ENCODE measurements around the gene N4BP2.
"Not testable (repeated sequence)": the region's sequence is repeated elsewhere in the genome, so short reads cannot be mapped to it uniquely, and the experiment has no call there.

Gene N4BP2

DNA sequence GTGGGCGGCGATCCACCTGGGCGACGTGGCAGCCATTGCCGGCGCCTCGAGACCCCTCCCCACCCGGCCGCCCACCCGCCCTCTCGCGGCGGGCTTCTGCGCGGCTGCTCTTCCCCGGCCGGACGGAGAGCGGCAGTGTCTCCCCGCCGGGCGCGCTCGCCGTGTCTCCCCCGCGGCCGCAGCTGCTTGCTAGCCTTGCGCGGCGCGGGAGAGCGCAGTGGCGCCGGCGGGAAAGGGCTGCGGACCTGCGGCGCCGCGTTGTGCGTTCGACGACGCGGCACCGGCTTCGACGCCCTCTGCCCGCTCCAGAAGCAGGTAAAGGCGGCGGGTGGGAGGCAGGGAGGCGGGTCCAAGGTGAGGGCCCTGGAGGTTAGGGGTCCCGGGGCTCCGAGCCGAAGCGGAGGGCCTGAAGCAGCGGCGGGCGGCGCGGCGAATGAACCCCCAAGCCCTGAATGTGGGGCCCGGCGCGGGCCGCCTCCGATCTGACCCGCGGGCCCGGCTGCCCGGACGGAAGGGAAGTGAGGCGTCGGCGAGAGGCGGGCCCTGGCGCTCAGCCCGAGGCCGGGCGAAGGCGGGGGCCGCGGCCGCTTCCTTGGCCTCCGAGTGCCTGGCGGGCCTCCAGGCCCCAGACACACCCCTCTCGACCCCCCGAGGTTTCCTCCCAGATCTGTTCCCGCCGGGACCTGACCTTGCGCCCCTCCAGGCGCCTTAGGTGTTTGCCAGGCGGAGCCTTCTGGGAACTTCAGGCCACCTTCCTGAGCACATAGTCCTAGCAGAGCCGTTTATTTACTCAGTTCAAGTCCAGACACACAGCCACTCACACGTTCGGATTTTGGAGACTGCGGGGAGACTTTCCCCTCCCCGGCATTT is at the start of gene N4BP2:
N4BP2 (plus strand) TSS at position 135 of the 870 bp plus-strand sequence. CDS start 40,491 bp downstream, outside the sequence.
- peak; percentile 79 to 82 for DNase-seq

DNA sequence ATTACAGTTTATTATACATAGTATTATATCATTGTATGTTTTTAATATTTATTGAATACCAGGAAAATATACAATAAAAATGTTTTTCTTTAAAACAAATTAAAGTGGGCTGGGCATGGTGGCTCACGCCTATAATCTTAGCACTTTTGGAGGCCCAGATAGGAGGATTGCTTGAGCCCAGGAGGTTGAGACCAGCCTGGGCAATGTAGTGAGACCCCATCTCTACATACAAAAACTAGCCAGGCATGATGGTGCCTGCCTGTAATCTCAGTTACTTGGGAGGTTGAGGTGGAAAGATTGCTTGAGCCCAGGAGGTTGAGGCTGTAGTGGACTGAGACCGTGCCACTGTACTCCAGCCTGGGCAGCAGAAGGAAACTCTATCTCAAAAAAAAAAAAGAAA is 40.6 kb upstream of the N4BP2 start:
- DNase-seq = no peak

DNA sequence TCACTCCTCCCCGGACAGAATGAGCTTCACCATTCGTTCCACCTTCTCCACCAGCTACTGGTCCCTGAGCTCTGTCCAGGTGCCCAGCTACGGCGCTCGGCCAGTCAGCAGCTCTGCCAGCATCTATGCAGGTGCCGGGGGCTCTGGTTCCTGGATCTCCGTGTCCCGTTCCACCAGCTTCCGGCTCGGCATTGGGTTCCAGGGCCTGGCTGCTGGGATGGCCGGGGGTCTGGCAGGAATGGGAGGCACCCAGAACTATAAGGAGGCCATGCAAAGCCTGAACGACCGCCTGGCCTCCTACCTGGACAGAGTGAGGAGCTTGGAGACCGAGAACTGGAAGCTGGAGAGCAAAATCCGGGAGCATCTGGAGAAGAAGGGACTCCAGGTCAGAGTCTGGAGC is 36.4 kb upstream of the N4BP2 start:
- no peak for DNase-seq

DNA sequence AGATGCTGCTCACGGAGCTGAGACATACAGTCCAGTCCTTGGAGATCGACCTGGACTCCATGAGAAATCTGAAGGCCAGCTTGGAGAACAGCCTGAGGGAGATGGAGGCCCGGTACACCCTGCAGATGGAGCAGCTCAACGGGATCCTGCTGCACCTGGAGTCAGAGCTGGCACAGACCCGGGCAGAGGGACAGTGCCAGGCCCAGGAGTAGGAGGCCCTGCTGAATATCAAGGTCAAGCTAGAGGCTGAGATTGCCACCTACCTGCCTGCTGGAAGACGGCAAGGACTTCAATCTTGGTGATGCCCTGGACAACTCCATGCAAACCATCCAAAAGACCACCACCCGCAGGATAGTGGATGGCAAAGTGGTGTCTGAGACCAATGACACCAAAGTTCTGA is 35.5 kb upstream of the N4BP2 start:
- DNase-seq = not testable (repeated sequence)

DNA sequence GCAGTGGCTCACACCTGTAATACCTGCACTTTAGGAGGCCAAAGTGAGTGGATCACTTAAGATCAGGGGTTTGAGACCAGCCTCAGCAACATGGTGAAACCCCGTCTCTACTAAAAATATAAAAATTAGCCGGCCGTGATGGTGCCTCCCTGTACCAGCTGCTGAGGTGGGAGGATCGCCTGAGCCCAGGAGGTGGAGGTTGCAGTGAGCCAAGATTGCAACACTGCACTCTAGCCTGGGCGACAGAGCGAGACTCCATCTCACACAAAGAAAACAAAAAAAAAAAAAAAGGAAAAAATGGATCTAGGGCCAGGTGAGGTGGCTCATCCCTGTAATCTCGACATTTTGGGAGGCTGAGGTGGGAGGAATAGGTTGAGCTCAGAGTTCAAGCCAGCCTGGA is 32.6 kb upstream of the N4BP2 start:
- not testable (repeated sequence) for DNase-seq

DNA sequence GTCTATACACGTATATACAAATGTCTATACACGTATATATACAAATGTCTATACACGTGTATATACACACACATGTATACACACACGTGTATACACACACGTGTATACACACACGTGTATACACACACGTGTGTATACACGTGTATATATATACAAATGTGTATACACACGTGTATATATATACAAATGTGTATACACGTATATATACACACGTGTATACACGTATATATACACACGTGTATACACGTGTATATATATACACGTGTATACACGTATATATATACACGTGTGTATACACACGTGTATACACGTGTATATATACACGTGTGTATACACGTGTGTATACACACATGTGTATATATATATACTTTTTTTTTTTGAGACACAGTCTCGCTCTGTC is 23.9 kb upstream of the N4BP2 start:
- no peak for DNase-seq

DNA sequence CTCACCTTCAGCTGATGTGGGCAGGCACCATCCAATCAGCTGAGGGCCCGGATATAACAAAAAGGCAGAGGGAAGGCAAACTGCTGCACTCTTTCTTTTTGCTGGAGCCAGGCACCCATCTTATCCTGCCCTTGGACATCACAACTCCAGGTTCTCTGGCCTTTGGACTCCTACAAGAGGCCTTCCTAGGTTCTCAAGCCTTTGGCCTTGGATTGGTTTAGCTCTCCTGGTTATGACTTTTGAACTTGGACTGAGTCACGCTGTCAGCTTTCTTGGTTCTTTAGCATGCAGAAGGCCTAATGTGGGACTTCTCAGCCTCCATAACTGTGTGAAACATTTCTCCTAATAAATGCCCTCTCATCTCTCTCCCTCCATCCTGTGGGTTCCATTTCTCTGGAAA is 23.0 kb upstream of the N4BP2 start:
- no peak for DNase-seq

DNA sequence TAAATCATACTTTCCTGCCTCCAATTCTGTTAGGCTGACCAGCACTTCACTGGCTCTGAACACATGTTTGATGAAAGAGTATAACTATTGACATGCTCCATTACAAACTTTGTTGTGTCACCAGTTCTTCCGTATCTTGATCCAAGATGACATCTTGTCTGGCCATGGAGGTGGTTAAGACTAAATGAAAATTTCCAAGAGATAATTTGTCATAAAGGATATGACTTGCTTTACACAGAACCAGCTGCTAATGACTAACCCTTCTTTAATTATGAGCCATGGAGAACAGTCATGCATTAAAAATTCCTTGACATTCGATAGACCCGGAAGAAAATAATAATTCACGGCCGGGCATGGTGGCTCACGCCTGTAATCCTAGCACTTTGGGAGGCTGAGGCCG is 17.7 kb upstream of the N4BP2 start:
- no peak for DNase-seq

DNA sequence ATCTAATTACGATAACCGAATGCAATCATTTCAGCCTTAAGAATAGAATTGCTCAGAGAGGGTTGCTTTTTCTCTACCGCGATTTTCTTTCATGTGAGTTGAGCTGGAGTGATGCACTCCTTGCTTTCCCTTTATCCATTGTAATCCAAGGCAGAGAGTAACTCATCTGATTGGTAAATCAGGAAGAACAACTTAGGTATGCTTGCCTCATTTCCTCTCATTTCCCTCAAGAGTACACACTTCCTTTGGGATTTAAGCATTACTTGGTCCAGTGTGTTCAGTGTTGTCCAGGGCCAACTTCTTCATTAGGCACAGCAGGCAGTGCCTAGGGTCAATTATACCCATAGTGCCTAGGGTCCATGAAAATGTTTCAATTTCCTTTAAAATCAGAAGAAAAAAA is 15.7 kb upstream of the N4BP2 start:
- DNase-seq = no peak

DNA sequence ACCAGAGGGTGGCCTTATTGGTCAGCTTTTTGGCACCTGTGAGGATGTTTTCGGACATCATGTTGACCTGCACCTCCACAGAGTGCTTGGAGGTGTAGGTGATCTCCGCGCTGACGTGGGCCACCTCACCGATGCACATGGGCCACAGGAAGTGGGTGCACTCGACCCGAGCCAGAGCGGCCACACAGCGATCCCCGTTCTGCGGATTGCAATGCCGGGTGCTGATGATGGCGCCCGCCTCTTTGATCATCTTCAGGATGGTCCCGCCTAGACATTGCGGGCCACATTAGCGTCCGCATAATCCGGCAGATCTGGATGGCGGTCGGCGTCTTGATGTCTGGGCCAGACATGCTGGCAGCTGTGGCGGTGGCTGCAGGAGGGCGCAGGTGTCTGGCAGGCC is 12.9 kb upstream of the N4BP2 start:
- DNase-seq = no peak

DNA sequence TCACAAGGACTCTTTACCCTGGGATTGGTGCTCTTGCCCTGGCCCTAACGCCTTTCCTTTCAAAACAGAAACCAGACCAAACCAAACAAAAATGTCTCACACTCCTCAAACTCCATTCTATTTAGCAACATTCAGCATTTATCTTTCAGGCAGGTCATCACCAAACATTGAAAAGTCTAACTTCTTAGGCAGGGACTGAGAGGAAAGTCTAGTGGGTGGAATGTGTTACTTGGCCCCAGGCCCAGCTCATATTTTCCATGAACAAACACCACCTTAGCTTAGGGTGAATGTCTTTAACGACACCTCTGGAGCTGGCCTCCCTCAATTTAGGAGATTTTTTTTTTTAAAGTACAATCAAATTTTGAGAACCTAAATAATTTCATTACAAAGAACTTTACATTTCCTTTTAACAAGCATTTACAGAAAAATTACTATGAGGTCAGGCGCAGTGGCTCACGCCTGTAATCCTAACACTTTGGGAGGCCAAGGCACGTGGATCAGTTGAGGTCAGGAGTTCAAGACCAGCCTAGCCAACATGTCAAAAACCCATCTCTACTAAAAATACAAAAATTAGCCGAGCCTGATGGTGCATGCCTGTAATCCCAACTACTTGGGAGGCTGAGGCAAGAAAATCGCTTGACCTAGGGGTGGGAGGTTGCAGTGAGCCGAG is 10.2 kb upstream of the N4BP2 start:
- peak; percentile 38 to 42 for DNase-seq

DNA sequence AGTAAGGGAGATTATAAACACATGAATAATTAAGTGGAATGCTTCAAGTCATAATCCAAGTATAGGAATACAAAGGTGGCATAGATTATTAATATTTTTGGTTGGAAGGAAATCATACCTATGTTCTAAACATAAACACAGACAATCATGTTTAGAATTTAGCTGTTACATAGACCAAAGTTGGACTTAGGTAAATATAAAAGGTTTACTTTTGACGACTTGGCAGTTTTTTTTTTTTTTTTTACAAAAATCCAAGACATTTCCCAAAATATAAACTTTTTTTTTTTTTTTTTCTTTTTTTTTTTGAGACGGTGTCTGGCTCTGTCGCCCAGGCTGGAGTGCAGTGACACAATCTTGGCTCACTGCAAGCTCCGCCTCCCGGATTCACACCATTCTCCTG is 3.5 kb upstream of the N4BP2 start:
- no peak for DNase-seq

DNA sequence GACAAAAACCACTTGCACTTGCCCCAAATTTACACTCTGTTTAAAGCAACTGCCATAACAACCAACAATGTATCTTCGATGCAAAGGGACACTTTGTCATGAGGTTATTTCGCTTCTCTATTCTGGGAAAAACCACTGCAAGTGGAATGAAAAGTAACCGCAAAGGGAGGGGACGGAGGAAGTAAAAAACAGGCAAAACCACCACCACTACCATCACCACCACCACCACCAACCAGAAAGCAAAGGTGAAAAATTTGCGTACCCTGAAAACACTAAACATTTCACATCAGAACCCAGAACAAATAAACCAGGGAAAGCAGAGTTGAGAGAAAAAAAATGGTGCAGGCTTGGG is 1.2 kb upstream of the N4BP2 start:
- no peak for DNase-seq

DNA sequence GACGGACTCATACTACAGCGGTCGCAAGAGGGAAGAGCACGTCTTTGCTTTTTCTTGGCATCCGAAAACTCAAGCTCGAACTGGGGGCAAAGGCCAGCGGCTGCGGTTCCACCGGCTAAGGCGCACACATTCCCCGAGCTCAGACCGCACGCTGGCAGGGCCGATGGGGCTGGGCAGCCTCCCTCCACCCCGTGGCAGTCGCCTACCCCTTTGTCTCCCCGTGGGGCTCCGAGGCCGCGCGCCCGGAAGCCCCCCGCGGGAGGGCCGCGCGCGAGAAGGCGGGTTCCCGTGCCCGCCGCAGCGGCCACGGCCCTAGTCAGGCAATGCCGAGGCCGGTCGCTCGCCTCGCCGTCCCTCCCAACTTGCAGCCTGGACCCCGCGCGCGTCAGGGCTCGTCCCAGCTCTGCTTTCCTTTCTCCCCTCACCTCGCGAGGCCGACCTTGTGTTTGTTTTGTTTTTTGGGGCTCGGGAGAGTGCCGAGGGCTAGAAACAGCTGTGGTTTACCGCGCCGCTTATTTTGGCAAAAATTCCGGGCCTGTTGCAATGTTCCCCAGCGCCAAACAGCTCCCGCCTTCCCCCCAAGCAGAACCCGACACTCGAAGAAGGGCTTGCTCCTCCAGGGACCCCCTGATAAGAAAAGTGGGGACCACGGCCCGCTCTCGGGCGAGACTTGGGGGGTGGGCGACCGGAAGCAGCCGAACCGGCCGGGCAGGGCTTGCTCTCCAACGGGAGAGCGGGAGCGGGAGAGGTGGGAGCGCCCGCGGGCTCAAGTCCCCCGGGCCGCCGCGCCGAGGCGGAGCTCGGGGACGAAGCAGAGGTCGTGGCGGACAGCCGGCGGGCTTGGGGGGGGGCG is 561 bp upstream of the N4BP2 start:
- peak; percentile 70 to 74 for DNase-seq

DNA sequence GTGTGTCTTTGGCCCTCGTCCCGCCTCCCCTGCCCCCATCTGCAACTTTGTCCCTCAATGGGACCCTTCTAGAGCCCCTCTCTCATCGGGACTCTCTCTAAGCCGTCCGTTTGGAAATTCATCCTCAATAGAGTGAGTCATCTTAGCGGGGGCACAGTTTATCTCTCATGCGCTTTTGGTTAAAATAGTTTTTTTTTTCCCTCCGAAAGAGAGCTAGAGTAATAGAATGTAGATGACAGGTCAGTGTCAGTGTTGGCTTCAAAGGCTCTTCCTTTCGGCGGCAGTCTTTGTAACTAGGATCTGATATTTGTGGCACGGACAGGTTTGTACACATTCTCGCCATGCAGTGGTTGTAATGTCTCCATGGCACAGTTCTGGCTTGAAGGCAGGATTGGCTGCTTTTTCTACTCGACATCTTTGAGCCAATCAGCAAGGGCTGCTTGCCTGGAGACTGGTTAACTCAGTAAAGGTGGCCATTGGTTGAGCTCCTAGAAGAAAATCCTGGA is 989 bp downstream of the N4BP2 start:
- DNase-seq = peak; percentile 75 to 77

DNA sequence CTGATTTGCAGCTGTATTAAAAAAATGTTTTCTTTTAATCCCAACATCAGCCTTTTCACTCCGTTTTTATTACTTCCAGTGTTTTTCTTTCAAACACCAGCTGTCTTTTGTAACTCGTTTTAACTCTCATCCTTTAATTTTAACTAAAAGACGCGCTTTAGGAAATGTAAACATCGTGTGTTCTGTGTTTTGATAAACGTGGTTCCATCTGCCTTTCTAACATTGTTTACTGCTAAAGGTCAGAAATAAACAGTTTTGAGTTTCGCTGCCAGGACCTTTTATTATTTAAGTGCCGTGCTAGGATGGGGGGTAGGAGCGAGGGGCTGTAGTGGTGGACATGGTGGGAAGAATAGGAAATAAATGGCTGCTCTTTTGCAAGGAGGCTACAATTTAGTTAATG is 1.5 kb downstream of the N4BP2 start:
- DNase-seq = no peak

DNA sequence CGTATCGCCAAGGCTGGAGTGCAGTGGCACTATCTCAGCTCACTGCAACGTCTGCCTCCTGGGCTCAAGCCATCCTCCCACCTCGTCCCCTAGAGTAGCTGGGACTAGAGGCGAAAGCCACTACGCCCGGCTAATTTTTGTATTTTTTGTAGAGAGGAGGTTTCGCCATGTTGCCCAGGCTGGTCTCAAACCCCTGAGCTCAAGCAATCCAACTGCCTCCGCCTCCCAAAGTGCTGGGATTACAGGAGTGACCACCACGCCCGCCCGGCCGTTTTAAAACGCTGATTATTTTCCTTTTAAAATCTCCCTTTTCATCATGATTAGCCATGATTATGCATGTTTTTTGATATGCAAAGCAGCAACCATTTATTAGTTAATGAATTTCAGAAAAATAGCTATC is 2.2 kb downstream of the N4BP2 start:
- DNase-seq = no peak

DNA sequence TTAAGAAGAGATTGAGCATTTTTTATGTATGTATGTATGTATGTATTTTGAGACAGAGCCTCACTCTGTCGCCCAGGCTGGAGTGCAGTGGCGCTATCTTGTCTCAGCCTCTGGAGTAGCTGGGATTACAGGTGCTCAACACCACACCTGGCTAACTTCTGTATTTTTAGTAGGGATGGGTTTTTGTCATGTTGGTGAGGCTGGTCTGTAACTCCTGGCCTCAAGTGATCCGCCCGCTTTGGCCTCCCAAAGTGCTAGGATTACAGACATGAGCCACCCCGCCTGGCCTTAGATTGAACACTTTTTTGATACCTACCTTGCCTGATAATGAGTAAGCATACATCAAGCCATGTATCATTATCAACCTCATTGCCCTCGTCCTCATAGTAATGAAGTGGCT is 2.7 kb downstream of the N4BP2 start:
- DNase-seq = no peak

DNA sequence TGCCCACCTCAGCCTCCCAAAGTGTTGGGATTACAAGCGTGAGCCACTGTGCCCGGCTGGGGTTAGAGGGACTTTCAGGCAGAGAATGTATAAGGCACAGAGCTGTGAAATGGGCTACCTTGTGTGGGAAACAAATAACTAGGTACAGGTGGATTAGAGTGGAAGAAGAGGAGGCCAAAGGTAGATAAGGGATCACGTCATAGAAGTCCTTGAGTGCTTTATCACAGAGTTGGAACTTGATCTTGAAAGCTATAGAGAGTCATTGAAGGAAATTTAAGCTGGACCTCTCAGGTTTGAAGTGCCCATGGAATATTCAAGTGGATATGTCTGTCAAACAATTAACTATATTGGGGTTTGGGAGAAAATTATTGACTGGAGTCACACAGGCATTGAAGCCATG is 8.4 kb downstream of the N4BP2 start:
- DNase-seq = no peak

DNA sequence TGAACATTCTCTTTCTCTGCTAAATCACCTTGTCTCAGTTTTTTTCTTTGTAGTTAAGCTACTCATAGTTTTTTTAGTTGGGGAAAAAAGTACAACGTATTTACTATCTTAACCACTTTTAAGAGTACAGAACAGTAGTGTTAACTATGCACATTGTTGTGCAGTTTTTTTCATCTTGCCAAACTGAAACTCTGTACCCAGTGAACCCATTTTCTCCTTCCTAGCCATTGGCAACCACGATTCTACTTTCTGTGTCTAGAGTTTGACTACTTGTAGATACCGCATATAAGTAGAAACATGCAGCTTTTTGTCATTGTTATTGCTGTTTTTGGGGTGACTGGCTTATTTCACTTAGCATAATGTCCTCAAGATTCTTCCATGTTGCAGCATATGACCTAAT is 10.0 kb downstream of the N4BP2 start:
- DNase-seq = no peak

DNA sequence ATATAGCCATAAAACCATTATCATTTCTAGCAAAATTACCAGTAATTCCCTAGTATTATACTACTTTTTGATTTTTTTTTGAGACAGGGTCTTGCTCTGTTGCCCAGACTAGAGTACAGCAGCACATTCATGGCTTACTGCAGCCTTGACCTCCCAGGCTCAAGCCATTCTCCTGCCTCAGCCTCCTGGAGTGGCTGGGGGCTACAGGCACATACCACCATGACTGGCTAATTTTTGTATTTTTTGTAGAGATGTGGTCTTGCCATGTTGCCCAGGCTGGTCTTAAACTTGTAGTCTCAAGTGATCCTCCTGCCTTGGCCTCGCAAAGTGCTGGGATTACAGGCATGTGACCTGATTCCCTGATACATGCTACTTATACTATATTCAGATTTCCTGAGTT is 13.7 kb downstream of the N4BP2 start:
- no peak for DNase-seq

DNA sequence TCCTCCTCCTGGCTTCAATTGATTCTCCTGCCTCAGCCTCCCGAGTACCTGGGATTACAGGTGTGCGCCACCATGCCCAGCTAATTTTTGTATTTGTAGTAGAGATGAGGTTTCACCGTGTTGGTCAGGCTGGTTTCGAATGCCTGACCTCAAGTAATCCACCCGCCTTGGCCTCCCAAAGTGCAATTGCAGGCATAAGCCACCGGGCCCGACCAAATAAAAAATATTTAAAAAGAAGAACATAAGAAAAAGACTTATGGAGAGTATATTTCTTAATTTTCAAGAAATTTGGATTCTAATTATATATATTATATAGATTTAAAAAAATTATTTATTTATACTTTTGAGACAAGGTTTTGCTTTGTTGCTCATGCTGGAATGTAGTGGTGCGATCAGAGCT is 29.8 kb downstream of the N4BP2 start:
- DNase-seq = no peak

DNA sequence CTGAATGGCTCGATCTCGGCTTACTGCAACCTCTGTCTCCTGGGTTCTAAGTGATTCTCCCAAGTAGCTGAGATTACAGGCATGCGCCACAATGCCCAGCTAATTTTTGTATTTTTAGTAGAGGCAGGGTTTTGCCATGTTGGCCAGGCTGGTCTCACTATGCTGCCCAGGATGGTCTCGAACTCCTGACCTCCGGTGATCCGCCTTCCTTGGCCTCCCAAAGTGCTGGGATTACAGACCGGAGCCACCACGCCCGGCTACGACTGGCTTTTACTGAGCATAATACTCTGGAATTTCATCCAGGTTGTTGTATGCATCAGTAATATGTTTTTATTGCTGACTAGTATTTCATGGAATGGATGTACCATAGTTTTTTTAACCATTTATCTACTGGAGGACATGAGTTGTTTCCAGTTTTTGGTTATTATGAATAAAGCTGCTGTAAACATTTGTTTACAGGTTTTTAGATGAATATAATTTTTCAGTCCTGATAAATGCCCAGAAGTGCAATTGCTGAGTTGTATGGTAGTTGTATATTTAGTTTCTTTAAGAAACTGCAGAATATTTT is 31.2 kb downstream of the N4BP2 start:
- DNase-seq = no peak

Data from activated T-cell treated with anti-CD3 and anti-CD28 coated beads, Interleukin-2, amount 50 U/mL, for 48 hours (primary cell).